DMS153 treated with DMSO at 0.1 percent for 48 hours (cell line): ENCODE data around the gene TMEM140.
"Not testable (repeated sequence)": the region's sequence is repeated elsewhere in the genome, so short reads cannot be mapped to it uniquely, and the experiment has no call there.

Experiments
- DNase-seq: peaks from one replicate; lab custom pipeline; 2025; ENCODE audit not compliant: unreplicated experiment; lab: John Stamatoyannopoulos, UW

The TMEM140 gene

GRCh38 chr7:135211946-135212685, 64.2 kb downstream of the TMEM140 start:
- not testable (repeated sequence) for DNase-seq

GRCh38 chr7:135213831-135214230, 66.0 kb downstream of the TMEM140 start:
- no peak for DNase-seq

DNA sequence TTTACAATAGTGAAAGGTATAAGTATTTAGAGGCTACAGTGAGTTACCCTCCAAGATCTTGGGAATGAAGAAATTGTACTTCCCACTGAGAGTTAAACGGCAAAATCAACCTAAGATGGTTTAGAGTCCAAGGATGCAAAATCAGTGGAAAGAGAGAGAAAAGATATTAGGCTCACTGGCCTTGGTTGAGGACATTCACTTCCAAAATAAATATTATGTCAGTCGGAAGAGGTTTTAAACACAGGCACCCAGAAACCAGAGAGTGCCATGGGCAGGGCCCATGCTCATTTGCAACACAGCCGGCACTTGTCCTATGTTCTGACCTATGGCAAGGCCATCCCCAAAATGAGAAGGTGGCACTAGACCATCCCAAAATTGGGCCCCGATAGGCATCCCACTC, 67.3 kb downstream of the TMEM140 start:
- no peak for DNase-seq

DNA sequence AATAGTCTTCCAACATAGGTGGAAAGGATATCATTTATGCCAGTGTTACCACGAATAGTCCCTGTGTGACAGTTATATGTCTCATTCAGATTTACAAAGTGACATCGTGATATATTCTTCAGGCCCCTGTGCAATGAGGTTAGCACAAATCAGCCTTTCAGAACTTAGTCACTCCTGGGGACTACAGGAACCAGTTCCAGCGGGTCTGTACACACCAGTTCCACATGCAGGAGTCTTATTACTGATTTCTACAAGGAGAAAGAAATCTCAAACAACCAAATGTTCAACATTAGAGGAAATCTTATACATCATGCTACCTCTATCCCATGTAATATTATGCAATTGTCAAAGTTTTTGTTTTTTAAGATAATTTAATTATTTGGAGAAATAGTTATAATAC, 67.8 kb downstream of the TMEM140 start:
- DNase-seq = no peak
